IMR-90 (cell line): ENCODE data around the gene PRKAR1B. TPM values are rescaled to one million over a fixed set of nuclear protein-coding genes. Genes with fewer than 3 reads are reported as not detected.

Source experiments
- ATAC-seq: fragments of 200-7000 bp; cut with Tn5 transposase; 2 replicates; pipeline ENCODE4 v1.9.1; 2020; ENCODE audit warnings: low read depth, mild to moderate bottlenecking, moderate library complexity
- BruUV-seq: library from RNA; stranded (reverse); fragments of 400-500 nt; replicated peaks from 2 replicates; lab custom pipeline; 2021; lab: Mats Ljungman, UMichigan
- CTCF ChIA-PET: fragments of 300-600 bp; formaldehyde crosslinking; extraction: SDS; loops from one replicate; lab custom pipeline; 2021; ENCODE audit warnings: antibody characterized with exemption; lab: Yijun Ruan, JAX
- POLR2A ChIA-PET: fragments of 300-600 bp; sonication (Branson Sonifier 250); formaldehyde crosslinking; loops from one replicate; lab custom pipeline; 2022; ENCODE audit warnings: antibody characterized with exemption; ENCODE audit not compliant: unreplicated experiment; lab: Charles Lee
- DNase-seq: peaks from one replicate; pipeline ENCODE4 v3.0.0; 2013
- H2AFZ ChIP-seq: replicated peaks from 2 replicates; pipeline ENCODE3; 2013; ENCODE audit warnings: low read length, mild to moderate bottlenecking; ENCODE audit not compliant: poor library complexity
- H2AK5ac ChIP-seq: 2 replicates; pipeline ENCODE4 v1.6.1; 2013; ENCODE audit warnings: low read depth, low read length, inconsistent platforms
- H2AK9ac ChIP-seq: replicated peaks from 2 replicates; pipeline ENCODE3; 2013; ENCODE audit warnings: mild to moderate bottlenecking, low read depth, low read length, moderate library complexity; ENCODE audit not compliant: poor library complexity
- H2BK120ac ChIP-seq: 2 replicates; pipeline ENCODE4 v1.6.1; 2013; ENCODE audit warnings: low read depth, low read length, inconsistent platforms
- H2BK15ac ChIP-seq: 3 replicates; pipeline ENCODE4 v1.6.1; 2013; ENCODE audit warnings: low read depth, low read length, inconsistent platforms
- H2BK20ac ChIP-seq: 2 replicates; pipeline ENCODE4 v1.6.1; 2013; ENCODE audit warnings: low read depth, mild to moderate bottlenecking, inconsistent platforms, low read length, moderate library complexity
- H2BK5ac ChIP-seq: 2 replicates; pipeline ENCODE4 v1.6.1; 2013; ENCODE audit warnings: mild to moderate bottlenecking, low read depth, low read length, inconsistent platforms; ENCODE audit not compliant: poor library complexity, severe bottlenecking
- H3K14ac ChIP-seq: replicated peaks from 2 replicates; pipeline ENCODE4 v1.6.1; 2013; ENCODE audit warnings: low read depth, low read length, inconsistent platforms
- H3K18ac ChIP-seq: 2 replicates; pipeline ENCODE4 v1.6.1; 2013; ENCODE audit warnings: low read depth, low read length, control low read depth
- H3K23ac ChIP-seq: 2 replicates; pipeline ENCODE4 v1.6.1; 2013; ENCODE audit warnings: low read depth, low read length, inconsistent platforms
- H3K27ac ChIP-seq: 2 replicates; pipeline ENCODE4 v1.5.1; 2013; ENCODE audit warnings: mild to moderate bottlenecking, control low read depth, low read length; ENCODE audit not compliant: insufficient read depth
- H3K27me3 ChIP-seq: 2 replicates; pipeline ENCODE4 v1.6.1; 2013; ENCODE audit warnings: low read length; ENCODE audit not compliant: control insufficient read depth, insufficient read depth
- H3K36me3 ChIP-seq: 2 replicates; pipeline ENCODE4 v1.6.1; 2013; ENCODE audit warnings: low read length, mixed read lengths; ENCODE audit not compliant: control insufficient read depth, insufficient read depth
- H3K4ac ChIP-seq: 2 replicates; pipeline ENCODE4 v1.6.1; 2013; ENCODE audit warnings: low read depth, low read length, inconsistent platforms
- H3K4me1 ChIP-seq: 2 replicates; pipeline ENCODE4 v1.6.1; 2013; ENCODE audit warnings: low read length, mixed read lengths; ENCODE audit not compliant: control insufficient read depth, insufficient read depth
- H3K4me2 ChIP-seq: 2 replicates; pipeline ENCODE4 v1.6.1; 2013; ENCODE audit warnings: low read depth, mild to moderate bottlenecking, control low read depth, low read length, moderate library complexity
- H3K4me3 ChIP-seq: 2 replicates; pipeline ENCODE4 v1.5.1; 2013; ENCODE audit warnings: low read depth, mild to moderate bottlenecking, control low read depth, low read length, moderate library complexity; ENCODE audit not compliant: insufficient read depth
- H3K56ac ChIP-seq: 2 replicates; pipeline ENCODE4 v1.6.1; 2013; ENCODE audit warnings: low read length, inconsistent platforms; ENCODE audit not compliant: insufficient read depth; ENCODE audit errors: extremely low read depth
- H3K79me1 ChIP-seq, 2 experiments: 2 replicates each; pipeline ENCODE4 v1.6.1; 2013; ENCODE audit warnings: low read length in 2 of 2, inconsistent platforms in 1 of 2, low read depth in 1 of 2
- H3K9ac ChIP-seq: 2 replicates; pipeline ENCODE4 v1.6.1; 2013; ENCODE audit warnings: low read depth, low read length, control low read depth
- H3K9me1 ChIP-seq: 2 replicates; pipeline ENCODE4 v1.6.1; 2013; ENCODE audit warnings: low read length, inconsistent platforms; ENCODE audit not compliant: insufficient read depth
- H3K9me3 ChIP-seq: 2 replicates; pipeline ENCODE4 v1.6.1; 2013; ENCODE audit warnings: low read length; ENCODE audit not compliant: control insufficient read depth, insufficient read depth
- H4K20me1 ChIP-seq: 2 replicates; pipeline ENCODE4 v1.6.1; 2013; ENCODE audit warnings: low read length, inconsistent platforms; ENCODE audit not compliant: insufficient read depth
- H4K5ac ChIP-seq: 2 replicates; pipeline ENCODE4 v1.6.1; 2013; ENCODE audit warnings: mild to moderate bottlenecking, low read depth, low read length, control low read depth
- H4K8ac ChIP-seq, 2 experiments: 2 replicates each; pipeline ENCODE4 v1.6.1; 2013; ENCODE audit warnings: low read depth in 2 of 2, low read length in 2 of 2, control low read depth in 1 of 2, inconsistent platforms in 1 of 2
- H4K91ac ChIP-seq: 2 replicates; pipeline ENCODE4 v1.6.1; 2013; ENCODE audit warnings: low read depth, low read length, inconsistent platforms; ENCODE audit not compliant: insufficient read depth
- CHD1 ChIP-seq: IDR thresholded peaks from 2 replicates; pipeline ENCODE4 v1.6.1; 2012; ENCODE audit warnings: low read depth, low read length, improper control_type of control experiment
- FOS ChIP-seq: fragments of 150-350 bp; IDR thresholded peaks from 2 replicates; pipeline ENCODE4 v1.6.1; 2016; ENCODE audit warnings: low read depth, low read length
- MAFK ChIP-seq: IDR thresholded peaks from 2 replicates; pipeline ENCODE4 v1.6.1; 2012; ENCODE audit warnings: low read depth, low read length, improper control_type of control experiment
- MXI1 ChIP-seq: IDR thresholded peaks from 2 replicates; pipeline ENCODE4 v1.6.1; 2012; ENCODE audit warnings: low read depth, mild to moderate bottlenecking, low read length, moderate library complexity, borderline replicate concordance
- RAD21 ChIP-seq: IDR thresholded peaks from 2 replicates; pipeline ENCODE4 v1.6.1; 2012; ENCODE audit warnings: low read length, improper control_type of control experiment
- RCOR1 ChIP-seq: IDR thresholded peaks from 2 replicates; pipeline ENCODE4 v1.6.1; 2012; ENCODE audit warnings: mild to moderate bottlenecking, low read length, improper control_type of control experiment; ENCODE audit not compliant: insufficient replicate concordance
- RFX5 ChIP-seq: IDR thresholded peaks from 2 replicates; pipeline ENCODE4 v1.8.0; 2012; ENCODE audit warnings: low read depth, mild to moderate bottlenecking, low read length, moderate library complexity
- SMC3 ChIP-seq: fragments of 150-350 bp; IDR thresholded peaks from 2 replicates; pipeline ENCODE4 v1.6.1; 2016; ENCODE audit warnings: low read depth, mild to moderate bottlenecking, antibody characterized with exemption, low read length, moderate library complexity
- WGBS, 2 experiments: methylation state at CpG; one replicate each; pipeline versions ENCODE4 v1.1.5 to v1.1.7; 2013; ENCODE audit warnings: missing lambda C conversion rate in 2 of 2; ENCODE audit not compliant: insufficient read length in 1 of 2; ENCODE audit errors: extremely low coverage in 2 of 2; 5-methylcytosine and 5-hydroxymethylcytosine counted together
- dilution Hi-C: fragments of 300-500 bp; cut with HindIII; formaldehyde crosslinking; loops from one replicate; pipeline ENCODE4 v1.14.3; 2018; ENCODE audit warnings: low sequenced_read_pairs; ENCODE audit not compliant: unreplicated experiment
- in situ Hi-C: fragments of 300-500 bp; cut with MboI; formaldehyde crosslinking; loops from 3 replicates; pipeline ENCODE4 v1.14.3; 2019; ENCODE audit warnings: low sequenced_read_pairs, inconsistent platforms, mixed read lengths
- intact Hi-C: fragments of 100-400 bp; cut with micrococcal nuclease; formaldehyde crosslinking; loops from 2 replicates; pipeline ENCODE4 v1.10.0; 2022
- polyA plus RNA-seq, 3 experiments: library from polyadenylated mRNA; depleted of rRNA; stranded (reverse); fragments of >200 nt; gene quantifications; 2 replicates each; pipeline ENCODE4 v1.2.3, GENCODE V29; 2012; ENCODE audit warnings: low replicate concordance in 1 of 3
- total RNA-seq: library from RNA; depleted of rRNA; stranded (reverse); fragments of >200 nt; gene quantifications from 2 replicates; pipeline ENCODE4 v1.2.3, GENCODE V29; 2012

The PRKAR1B gene
- total and polyA plus RNA-seq, 2 of the 4 experiments (the other 2 are of a cell fraction), result 15.2 to 20.2 TPM

GRCh38 chr7:765383-765782, 38.3 kb upstream of the PRKAR1B start:
- WGBS, 2 experiments, result 97% methylated on average over 5 of the region's 7 CpGs; no CpG with 5 or more reads in 1 of the 2 experiments

More at GRCh38 chr7:765383-765782, 38.3 kb upstream of the PRKAR1B start:
- H3K79me1 ChIP-seq, result no peaks in the 10 kb centered on the region
- H3K36me3 ChIP-seq, result peaks cover 39% of the 10 kb centered on the region
- H3K27ac ChIP-seq, result no peak overlapping the region
- no peak overlapping the region for H2BK5ac ChIP-seq
- no peaks in the 10 kb centered on the region for H3K9me3 ChIP-seq
- no peak overlapping the region for H3K4me2 ChIP-seq
- H2AK5ac ChIP-seq, result no peak overlapping the region
- H4K8ac ChIP-seq, result no peak overlapping the region
- no peak overlapping the region for H3K14ac ChIP-seq
- CTCF ChIA-PET, result no interaction called here
- dilution Hi-C loops (no loop called here), in situ Hi-C loops (no loop called here), intact Hi-C loops (no loop called here)
- H3K56ac ChIP-seq, result no peak overlapping the region
- H2BK120ac ChIP-seq, result no peak overlapping the region
- H3K27me3 ChIP-seq, result no peaks in the 10 kb centered on the region
- no peaks in the 10 kb centered on the region; the same call in 1 of the 2 replicates for H3K9me1 ChIP-seq
- no peak overlapping the region for H4K91ac ChIP-seq
- no peak for DNase-seq
- H2AK9ac ChIP-seq, result no peak overlapping the region
- TF ChIP-seq RFX5 (no peak), MXI1 (no peak), RCOR1 (no peak), MAFK (no peak), RAD21 (no peak), CHD1 (no peak), SMC3 (no peak), FOS (no peak)
- H4K5ac ChIP-seq, result no peak overlapping the region
- H3K4me1 ChIP-seq, result no peaks in the 10 kb centered on the region
- no peak overlapping the region for H3K4ac ChIP-seq
- POLR2A ChIA-PET, result no interaction called here
- H3K18ac ChIP-seq, result no peak overlapping the region
- H2BK20ac ChIP-seq, result no peak overlapping the region
- H3K23ac ChIP-seq, result no peak overlapping the region
- no peaks in the 10 kb centered on the region for H4K20me1 ChIP-seq
- H3K9ac ChIP-seq, result no peak overlapping the region
- H3K4me3 ChIP-seq, result no peak overlapping the region
- BruUV-seq, result no TSS peak
- no peak overlapping the region for H2BK15ac ChIP-seq
- no peak for ATAC-seq
- H2AFZ ChIP-seq, result no peak overlapping the region
